ENCODE results near the gene NUP93.
"Not testable (repeated sequence)": the region's sequence is repeated elsewhere in the genome, so short reads cannot be mapped to it uniquely, and the experiment has no call there.

Gene NUP93

GRCh38 chr16:56779906-56780305 is 50.0 kb downstream of the NUP93 start:
- no peak for DNase-seq (ENCODE audit: low spot score)

- DNase-seq (ENCODE audit: low spot score), result no peak
Observed at GRCh38 chr16:56780646-56781045, 50.7 kb downstream of the NUP93 start.

- DNase-seq (ENCODE audit: low spot score), result no peak
Observed at GRCh38 chr16:56781528-56781961, 51.6 kb downstream of the NUP93 start.

GRCh38 chr16:56783344-56783743 is 53.4 kb downstream of the NUP93 start:
- no peak for DNase-seq (ENCODE audit: low spot score)

- DNase-seq (ENCODE audit: low spot score), result no peak
Observed at GRCh38 chr16:56785317-56785716, 55.4 kb downstream of the NUP93 start.

- no peak for DNase-seq (ENCODE audit: low spot score)
Observed at GRCh38 chr16:56787167-56787566, 57.2 kb downstream of the NUP93 start.

GRCh38 chr16:56788435-56788834 is 58.5 kb downstream of the NUP93 start:
- DNase-seq (ENCODE audit: low spot score), result no peak

- DNase-seq (ENCODE audit: low spot score), result peak; percentile 55
Observed at GRCh38 chr16:56789360-56789759, 59.4 kb downstream of the NUP93 start.

- DNase-seq (ENCODE audit: low spot score), result no peak
Observed at GRCh38 chr16:56792967-56793366, 63.0 kb downstream of the NUP93 start.

- DNase-seq (ENCODE audit: low spot score), result no peak
Observed at GRCh38 chr16:56793492-56793891, 63.6 kb downstream of the NUP93 start.

- DNase-seq (ENCODE audit: low spot score), result no peak
Observed at GRCh38 chr16:56795011-56795410, 65.1 kb downstream of the NUP93 start.

GRCh38 chr16:56797038-56797437 is 67.1 kb downstream of the NUP93 start:
- not testable (repeated sequence) for DNase-seq (ENCODE audit: low spot score)

- DNase-seq (ENCODE audit: low spot score), result no peak
Observed at GRCh38 chr16:56797861-56798260, 67.9 kb downstream of the NUP93 start.

GRCh38 chr16:56798955-56799354 is 69.0 kb downstream of the NUP93 start:
- no peak for DNase-seq (ENCODE audit: low spot score)

- no peak for DNase-seq (ENCODE audit: low spot score)
Observed at GRCh38 chr16:56800355-56800754, 70.4 kb downstream of the NUP93 start.

GRCh38 chr16:56801762-56802161 is 71.8 kb downstream of the NUP93 start:
- DNase-seq (ENCODE audit: low spot score), result no peak

GRCh38 chr16:56807011-56807675 is 77.2 kb downstream of the NUP93 start:
- no peak for DNase-seq (ENCODE audit: low spot score)

- not testable (repeated sequence) for DNase-seq (ENCODE audit: low spot score)
Observed at GRCh38 chr16:56807676-56808067, 77.7 kb downstream of the NUP93 start.

GRCh38 chr16:56810954-56811353 is 81.0 kb downstream of the NUP93 start:
- no peak for DNase-seq (ENCODE audit: low spot score)

- not testable (repeated sequence) for DNase-seq (ENCODE audit: low spot score)
Observed at GRCh38 chr16:56811602-56812001, 81.7 kb downstream of the NUP93 start.

- no peak for DNase-seq (ENCODE audit: low spot score)
Observed at GRCh38 chr16:56812884-56813283, 83.0 kb downstream of the NUP93 start.

- no peak for DNase-seq (ENCODE audit: low spot score)
Observed at GRCh38 chr16:56814537-56815432, 84.9 kb downstream of the NUP93 start.

GRCh38 chr16:56815721-56816120 is 85.8 kb downstream of the NUP93 start:
- DNase-seq (ENCODE audit: low spot score), result no peak

All from pons (tissue), 1 donor.